HL-60 (cell line): ENCODE data around the gene SHISAL2A.

Experiments used
- CTCF ChIP-seq: IDR thresholded peaks from one replicate; pipeline ENCODE4 v1.5.1; 2011; ENCODE audit warnings: low read length, control low read depth, inconsistent platforms; ENCODE audit not compliant: insufficient read depth
- GABPA ChIP-seq: IDR thresholded peaks from 2 replicates; pipeline ENCODE4 v1.6.1; 2012; ENCODE audit warnings: low read depth

- TF ChIP-seq CTCF (no peak), GABPA (no peak)
Measured at GRCh38 chr1:52654063-52654462, 21.1 kb downstream of the SHISAL2A start.
